ENCODE measurements around the gene HVCN1.
"Not testable (repeated sequence)": the region's sequence is repeated elsewhere in the genome, so short reads cannot be mapped to it uniquely, and the experiment has no call there.

The HVCN1 gene

DNA sequence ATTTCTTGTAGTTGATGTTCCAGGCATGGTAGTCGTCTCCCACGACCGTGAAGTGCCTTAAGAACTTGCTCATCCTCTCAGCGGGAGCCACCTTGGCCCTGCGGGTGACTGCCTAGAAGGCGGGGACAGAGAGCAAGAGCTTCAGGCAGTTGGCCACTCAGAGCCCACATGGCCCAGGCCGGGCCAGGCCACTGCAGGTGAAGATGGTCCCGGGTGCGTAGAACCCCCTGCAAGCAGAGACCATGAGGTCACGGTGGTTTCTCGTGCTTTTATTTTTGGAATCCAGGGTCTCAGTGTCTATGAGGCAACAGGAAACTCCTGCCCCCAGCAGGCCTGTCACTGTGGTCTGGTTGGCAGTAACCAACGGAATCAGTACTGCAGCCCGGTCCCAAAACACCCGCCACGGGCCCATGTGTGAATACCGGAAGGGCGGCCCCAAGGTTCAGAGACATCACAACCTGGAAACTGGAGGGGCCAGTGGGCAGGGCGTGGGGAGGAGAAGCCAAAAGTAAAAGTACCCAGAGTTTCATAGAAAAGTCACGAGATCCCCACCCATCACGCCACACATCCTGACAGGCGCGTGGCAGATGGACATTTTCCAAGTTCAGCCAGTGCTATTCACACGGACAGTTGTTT, 27.5 kb downstream of the HVCN1 start:
- DNase-seq, result peak in 1 of 5 experiments; percentile 77

DNA sequence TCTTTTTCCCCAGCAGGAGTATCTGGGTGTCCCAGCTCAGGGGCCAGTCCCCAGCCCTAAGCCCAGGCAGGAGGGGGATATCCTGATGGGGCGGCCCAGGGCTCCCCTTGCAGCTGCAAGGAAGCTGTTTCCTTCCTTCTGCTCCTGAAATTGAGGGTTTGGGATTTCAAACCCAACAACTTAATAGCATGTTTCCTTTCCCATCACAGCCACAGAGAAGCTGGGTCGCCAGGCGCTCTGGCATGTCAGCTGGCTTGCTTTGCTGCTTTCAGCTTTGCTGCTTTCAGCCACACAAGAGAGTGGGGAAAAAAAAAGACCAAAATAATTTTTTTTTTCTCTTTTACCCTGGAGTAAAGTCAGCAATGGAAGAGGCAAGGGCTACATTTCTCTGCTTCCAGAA, 30.0 kb downstream of the HVCN1 start:
- no peak for DNase-seq

DNA sequence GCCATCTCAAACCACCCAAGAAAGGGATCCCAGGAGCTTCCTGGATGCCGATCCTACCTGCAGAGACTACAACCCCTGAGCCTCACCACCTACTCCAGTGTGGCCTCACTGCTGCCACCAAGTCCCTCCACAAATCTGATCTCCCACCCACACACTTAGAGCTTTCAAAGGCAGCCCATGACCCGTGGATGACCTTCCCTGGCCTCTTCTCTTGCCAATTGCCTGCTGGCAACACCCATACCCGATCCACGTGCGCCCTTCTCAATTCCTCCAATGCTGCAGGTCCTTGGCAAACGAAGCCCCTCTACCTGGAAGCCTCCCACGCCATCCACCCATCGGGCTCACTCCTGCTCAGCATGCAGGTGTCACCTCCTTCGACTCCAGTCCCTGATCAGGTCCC, 30.7 kb downstream of the HVCN1 start:
- no peak for DNase-seq

DNA sequence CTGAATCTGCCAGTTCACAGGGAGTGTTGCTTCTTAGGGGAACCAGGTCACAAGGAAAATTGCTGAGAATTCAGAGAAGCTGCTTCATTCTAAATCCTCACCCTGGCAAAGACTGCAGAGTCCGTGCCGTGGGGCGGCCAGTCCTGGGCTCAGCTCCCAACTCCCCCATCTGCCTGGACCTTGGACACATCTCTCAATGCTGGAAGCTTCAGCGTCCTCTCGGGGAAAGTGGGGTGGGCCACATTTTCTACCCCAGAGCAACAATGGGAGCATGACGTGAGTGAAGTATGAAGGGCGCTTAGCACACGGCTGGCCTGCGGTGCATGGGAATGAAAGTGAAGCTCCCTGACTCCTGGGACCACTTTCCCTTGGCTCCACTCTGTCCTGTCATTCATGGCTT, 31.2 kb downstream of the HVCN1 start:
- no peak for DNase-seq

DNA sequence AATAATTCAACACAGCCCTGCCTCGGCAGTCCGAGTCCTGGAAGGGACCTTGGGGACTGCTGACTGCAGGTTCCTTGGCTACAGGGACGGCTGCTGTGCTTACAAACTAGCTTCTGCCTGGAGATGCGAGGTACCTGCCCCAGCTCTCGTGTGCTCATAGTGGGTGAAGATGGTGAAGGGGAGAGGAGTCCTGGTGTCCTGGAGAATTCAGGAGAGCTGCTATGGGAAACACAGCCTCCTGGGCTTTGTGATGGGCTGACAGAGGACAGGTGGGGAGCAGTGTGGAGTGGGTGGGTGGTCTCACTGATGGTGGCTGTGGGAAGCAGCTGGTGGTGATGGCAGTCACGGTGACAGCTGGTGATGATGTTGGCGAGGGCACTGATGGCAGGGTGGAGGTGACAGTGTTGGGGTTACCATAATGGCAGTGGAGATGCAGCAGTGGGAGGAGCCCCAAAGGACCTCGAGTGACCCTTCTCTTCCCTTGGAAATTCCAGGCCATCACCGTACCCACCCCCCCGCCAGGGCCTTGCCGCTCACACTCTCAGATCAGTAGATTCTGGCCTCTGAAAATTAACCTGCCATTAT, 32.8 kb downstream of the HVCN1 start:
- no peak for DNase-seq

DNA sequence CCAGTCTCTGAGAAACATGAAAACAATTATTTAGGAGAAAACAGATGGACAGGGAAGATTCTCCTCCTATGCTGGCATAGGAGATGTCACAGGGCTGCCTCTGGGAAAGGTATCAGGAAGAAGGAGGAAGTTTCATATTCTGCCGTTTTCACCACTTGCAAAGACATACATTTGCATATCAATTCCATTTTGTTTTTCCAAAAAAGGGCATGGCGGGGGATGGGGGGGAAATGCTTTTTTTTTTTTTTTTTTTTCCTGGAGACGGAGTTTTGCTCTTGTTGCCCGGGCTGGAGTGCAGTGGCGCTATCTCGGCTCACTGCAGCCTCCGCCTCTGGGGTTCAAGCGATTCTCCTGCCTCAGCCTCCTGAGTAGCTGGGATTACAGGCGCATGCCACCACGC, 34.7 kb downstream of the HVCN1 start:
- not testable (repeated sequence) for DNase-seq

DNA sequence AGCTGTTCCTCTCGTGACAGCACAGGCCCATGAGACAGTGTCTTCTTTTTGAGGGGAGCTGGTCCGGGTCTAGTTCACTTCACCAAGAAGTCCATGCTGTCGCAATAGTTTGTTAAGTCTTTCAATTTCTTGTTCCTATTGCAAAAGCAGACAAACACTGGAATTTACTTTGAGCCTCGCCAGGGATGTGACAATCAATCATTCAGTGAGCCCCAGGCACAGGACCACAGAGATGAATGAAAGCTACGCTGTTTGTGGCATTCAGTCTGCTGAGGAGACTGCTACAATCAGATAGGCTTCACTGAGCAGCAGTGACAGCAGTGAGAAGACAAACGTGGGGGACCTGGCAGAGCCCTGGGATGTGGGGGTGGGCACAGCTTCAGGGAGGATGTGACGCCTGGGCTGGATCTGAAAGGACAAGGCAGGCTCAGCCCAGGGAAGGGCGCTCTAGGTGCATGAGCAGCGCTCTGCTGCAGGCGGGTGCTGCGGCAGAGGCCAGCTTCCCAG, 39.5 kb downstream of the HVCN1 start:
- no peak for DNase-seq

DNA sequence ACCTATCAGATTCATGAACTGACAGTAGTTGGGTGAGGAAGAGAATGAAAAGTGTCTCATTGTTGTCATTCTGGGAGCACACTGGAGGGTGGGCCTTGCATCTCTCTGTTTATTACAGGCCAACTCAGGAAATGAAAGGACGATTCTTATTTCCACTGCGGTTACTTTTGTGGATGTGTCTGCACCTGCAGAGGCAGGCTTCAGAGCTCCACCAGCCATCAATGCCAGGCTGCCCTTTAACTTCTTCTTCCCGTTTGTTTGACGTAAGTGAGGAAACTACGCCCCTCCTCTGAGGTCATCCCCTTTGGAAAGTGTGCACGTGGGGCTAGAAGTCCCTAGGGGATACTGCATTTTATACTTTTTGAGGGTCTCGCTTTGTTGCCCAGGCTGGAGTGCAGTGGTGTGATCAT, 41.3 kb downstream of the HVCN1 start:
- peak in 1 of 5 experiments; percentile 63 for DNase-seq

DNA sequence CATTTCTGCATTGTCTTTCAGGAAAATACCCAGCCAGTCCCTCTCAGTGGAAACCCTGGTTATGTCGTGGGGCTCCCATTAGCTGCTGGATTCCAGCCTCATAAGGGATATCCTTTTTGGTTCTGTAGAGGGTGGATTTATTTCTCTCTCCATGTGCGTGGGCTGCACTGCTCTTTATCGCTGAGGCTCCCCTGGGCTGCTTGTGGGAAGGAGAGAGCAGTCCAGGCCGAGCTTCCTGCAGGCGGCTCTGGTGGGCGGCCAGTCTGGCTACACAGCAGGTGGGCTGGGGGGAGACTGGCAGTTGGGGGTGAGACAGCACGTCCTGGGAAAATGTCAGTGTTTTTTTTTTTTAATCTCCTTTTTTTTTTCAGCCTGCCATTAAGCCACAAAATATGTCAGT, 47.4 kb downstream of the HVCN1 start:
- no peak for DNase-seq

DNA sequence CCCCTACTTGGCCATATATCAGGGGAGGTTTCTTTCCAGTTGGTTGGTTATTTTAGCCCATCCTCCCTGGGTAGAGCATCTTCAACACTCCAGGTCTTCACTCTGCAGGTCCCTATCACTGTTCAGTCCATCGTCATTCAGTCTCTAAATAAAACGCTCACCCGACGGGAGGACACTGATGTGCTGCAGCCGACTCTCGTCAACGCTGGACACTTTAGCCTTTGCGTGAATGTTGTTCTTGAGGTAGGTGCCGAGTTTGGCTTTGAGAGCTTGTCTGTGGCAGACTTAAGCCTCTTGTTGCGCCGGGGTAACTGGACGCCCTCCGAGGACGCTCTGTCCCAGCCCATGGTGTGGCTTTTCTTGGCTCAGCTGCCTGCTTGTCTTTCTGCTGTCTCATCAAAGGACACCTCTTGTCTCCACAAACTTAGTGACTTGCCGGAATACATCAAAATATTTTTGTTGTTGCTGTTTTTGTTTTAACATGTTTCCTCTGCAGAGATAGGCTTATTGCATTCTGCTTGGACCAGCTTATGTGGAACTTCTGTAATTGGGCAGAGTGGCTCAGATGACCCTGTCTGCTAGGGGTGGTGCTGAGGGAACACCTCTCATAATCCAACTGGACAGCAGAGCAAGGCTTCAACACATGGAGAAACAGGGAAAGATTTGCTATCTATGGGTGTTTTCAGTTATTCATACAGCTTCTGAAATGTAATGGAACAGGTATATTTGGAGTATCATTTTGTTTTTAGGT, 48.5 kb downstream of the HVCN1 start:
- no peak for DNase-seq

DNA sequence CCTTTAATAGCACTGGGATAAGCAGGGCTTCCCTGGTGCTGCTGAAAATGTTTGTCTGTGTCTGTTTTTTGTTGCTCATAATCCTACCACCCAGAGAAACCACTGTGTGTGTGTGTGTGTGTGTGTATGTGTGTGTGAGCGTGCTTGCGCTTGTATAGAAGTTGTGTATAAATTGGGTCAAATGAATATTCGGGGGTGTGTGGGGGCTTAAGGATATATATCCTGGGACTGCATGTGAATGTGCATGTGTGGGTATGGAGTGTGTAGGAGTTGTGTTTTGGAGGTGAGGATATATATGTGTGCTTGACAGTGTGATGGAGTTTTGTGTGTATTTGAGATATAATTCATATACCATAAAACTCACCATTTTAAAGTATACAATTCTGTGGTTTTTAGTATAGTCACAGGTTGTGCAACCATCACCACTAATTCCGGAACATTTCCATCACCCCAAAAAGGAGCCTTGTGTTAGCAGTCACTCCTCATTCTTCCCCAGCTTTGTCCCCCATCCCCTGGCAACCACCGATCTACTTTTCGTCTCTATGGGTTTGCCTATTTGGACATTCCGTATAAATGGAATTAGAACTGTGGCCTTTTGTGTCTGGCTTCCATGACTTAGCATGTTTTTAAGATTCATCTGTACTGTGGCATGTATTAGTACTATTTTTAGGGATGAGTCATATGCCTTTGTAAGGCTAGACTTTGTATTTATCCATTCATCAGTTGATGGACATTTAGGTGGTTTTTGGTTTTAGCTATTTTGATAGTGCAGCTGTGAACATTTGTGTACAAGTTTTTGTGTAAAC, 49.4 kb downstream of the HVCN1 start:
- DNase-seq, result no peak

DNA sequence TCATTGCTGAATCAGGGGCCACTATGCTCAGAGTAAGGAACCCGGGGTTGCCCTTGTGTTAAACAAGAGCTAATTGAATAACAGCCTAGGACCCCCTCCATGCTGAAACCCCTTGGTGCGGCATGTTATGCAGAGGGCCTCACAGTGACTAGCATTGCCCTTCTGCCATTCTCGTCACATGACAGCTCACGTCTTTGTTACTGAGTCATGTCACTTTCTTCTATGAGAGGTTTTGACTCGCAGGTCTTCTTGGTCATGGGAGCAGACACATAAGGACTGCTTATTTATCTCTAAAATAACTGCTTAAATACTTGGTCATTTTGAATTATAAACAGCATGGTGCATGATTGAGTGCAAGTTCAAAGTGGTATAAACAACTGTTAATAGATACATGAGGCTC, 50.1 kb downstream of the HVCN1 start:
- no peak for DNase-seq

DNA sequence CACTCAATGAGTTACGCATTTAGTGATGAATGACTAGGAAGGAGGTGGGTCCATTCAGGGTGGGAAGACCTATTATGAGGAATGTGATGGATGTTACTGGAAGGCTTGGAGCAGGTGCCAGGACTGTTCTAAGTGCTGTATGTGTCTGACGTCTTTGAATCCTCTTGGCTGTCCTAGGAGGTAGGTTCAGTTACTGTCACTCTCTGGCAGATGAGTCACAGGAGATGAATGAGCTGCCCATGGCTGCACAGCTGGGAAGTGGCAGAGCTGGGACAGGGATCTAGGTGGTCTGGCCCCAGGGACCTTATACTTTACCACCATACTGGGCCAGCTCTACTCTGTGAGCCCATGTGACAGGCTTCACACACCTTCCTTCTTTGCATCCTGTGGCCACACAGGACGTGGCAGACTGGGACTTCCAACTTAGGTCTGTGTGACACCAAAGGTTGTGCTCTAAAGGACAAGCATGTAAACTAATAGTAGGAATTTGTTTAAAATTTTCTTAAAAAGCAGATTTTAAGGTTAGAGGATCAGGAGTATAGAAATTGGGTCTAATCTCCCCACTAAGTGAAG, 51.0 kb downstream of the HVCN1 start:
- no peak for DNase-seq

DNA sequence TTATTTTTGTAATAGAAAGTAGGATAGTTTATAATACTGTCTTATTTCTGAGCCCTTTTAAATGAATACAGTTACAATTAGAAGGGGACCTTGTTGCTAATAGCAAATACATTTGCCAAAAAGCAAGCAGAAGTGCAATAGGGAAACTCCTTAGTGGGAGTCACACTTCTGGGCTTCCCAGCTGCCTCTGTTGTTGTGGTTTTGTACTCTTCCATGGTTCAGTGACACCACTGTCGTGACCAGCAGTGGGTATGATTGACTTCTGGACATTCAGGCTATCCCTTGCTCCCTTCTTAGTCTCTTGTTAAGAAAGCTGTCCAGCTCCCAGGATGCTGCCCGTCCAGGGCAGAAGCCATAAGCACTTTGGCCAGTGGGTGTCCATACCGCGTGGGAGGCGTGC, 52.4 kb downstream of the HVCN1 start:
- no peak for DNase-seq

DNA sequence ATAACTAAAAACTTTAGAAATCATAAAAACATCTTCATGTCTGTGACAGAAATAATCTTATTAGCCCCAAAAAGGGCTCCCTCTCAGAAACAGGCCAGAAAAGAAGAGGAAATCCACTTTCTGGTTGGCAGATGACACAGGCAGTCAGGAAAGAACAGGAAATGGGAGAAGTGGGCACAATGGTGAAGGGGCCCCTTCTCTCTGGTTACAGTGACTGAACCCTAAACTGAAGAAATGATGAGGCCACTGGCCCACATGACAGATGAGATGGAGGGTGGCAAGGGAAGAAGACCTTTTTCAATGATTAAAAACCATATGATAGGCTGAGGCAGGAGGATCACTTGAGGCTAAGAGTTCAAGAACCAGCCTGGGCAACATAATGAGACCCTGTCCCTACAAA, 53.9 kb downstream of the HVCN1 start:
- DNase-seq, result no peak

DNA sequence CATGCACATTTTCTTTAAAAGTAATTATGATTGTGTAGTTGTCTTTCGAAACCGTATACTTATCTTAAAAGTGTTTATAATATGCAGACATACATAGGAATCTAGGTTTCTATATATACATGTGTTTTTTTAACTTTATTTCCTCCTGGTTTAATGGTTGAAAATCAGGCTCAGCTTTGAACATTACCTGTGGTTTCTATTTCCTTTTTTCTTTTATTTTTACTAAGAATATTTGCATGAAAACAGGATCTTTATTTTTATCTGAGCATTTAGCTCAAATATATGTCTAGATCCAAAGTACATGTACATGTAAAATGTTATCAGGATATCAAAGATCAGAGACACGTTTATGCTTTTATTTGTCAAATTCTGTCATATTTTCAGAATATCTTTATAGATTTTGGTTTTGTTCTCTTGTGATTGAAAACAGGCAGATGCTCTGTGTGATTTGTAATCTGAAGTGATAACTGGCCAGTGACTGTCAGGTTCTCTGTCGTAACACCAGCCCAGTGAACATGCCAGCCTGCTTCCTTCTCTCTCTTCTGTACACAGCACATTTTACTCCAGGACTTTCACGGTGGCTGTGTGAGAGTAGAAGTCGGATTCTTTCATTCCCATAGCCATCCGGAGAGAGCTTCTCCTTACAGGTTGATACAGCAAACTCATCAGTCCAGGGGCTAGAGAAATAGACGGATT, 61.3 kb downstream of the HVCN1 start:
- DNase-seq, result no peak

DNA sequence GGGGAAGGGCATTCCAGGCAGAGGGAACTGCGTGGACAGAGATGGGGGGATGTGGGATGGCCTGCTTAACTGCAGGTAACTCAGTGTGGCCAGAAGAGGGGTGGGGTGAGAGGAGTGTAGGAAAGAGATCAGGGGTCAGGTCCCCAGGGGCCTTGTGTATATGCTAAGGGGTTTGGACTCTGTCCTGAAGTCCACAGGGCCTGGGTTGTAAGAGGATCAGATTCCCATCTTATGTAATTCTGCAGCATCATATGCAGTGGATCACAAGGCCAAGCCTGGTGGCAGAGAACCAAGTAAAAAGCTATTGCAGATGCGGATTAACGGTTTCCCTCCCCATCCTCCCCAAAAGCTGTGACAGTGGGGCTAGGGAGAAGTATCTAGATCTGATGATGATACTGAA, 66.3 kb downstream of the HVCN1 start:
- DNase-seq, result no peak

DNA sequence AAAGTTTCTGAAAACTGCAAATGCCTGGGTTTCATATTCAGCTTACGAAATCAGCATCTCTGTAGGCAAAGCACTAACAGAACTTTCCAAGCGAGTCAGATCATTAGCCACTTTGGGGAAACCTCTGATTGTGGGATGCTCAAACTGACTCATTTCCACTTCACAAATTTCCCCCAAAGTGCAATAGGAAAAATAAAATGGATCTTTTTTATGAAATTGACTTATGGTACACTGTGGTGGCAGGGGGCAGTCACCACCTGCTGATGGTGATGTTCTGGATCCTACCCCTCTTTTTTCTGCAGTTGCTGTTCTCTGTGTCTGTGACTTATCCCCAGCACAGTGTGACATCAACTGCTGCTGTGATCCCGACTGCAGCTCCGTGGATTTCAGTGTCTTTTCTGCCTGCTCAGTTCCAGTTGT, 69.4 kb downstream of the HVCN1 start:
- peak in 2 of 5 experiments; percentile 10 to 67 for DNase-seq

DNA sequence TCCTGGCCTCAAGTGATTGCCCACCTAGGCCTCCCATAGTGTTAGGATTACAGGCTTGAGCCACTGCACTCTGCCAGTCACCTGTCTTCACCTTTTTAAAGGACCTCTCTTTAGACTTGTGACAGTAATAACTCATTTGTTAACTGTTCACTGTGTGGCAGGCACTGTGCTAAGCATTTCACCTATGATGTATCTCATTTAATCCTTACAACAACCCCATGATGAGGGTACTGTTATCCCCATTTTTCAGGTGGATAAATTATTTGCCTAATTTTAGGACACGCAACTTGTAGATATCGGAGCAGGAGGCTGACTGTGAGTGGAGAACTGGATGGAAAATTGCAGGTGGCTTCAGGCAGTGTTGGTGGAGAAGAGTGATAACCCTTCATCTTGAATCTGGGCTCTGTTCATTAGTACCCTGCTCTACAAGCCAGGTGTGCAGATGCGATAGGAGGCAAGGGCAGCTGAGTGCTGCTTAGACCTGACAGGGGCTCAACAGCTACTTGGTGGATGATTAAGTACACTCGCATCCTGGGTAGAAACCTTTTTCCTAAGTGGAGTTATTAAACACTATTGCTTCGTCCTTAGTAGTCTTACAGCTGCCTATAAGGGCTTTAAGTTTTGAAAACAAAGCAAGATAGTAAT, 72.3 kb downstream of the HVCN1 start:
- DNase-seq, result no peak

DNA sequence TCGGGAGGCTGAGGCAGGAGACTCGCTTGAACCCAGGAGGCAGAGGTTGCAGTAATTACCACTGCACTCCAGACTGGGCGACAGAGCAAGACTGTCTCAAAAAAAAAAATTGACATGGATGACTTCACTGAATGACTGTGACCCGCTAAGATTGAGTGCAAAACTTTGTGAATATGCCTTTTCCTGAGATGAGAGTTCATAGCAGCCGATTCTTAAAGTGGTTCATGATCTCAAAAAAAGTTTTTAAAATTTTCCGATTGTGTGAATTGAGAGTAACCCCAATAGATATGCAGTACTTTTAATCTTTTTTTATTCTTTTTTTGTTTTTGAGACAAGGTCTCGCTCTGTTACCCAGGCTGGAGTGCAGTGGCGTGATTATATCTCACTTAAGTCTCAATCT, 73.7 kb downstream of the HVCN1 start:
- peak in 1 of 5 experiments; percentile 22 for DNase-seq
